ENCODE results near the gene SLC13A3.

The SLC13A3 gene

GRCh38 chr20:46562373-46563169, 88.7 kb downstream of the SLC13A3 start:
- Histone ChIP-seq H3K4me3 (ENCODE audit: insufficient read depth, low read depth, low read length, poor library complexity, severe bottlenecking) (no peak overlapping the region), H3K27me3 (replicated peaks; ENCODE audit: control insufficient read depth, insufficient read depth, low read length, poor library complexity, severe bottlenecking) (peaks cover 5% of the 10 kb centered on the region), H3K36me3 (ENCODE audit: control insufficient read depth, insufficient read depth, low read length) (no peaks in the 10 kb centered on the region), H3K27ac (ENCODE audit: insufficient read depth, low read length, poor library complexity, severe bottlenecking) (no peak overlapping the region), H3K4me1 (ENCODE audit: control insufficient read depth, insufficient read depth, low read length, poor library complexity, severe bottlenecking) (peaks cover 7% of the 10 kb centered on the region), H3K9me3 (ENCODE audit: control insufficient read depth, low read length) (no peaks in the 10 kb centered on the region)
- peak in 2 of 3 donors; percentile 4 to 22 for DNase-seq

- Histone ChIP-seq H3K27ac (ENCODE audit: insufficient read depth, low read length, poor library complexity, severe bottlenecking) (no peak overlapping the region), H3K4me1 (ENCODE audit: control insufficient read depth, insufficient read depth, low read length, poor library complexity, severe bottlenecking) (peaks cover 7% of the 10 kb centered on the region), H3K36me3 (ENCODE audit: control insufficient read depth, insufficient read depth, low read length) (no peaks in the 10 kb centered on the region), H3K27me3 (replicated peaks; ENCODE audit: control insufficient read depth, insufficient read depth, low read length, poor library complexity, severe bottlenecking) (peaks cover 5% of the 10 kb centered on the region), H3K9me3 (ENCODE audit: control insufficient read depth, low read length) (no peaks in the 10 kb centered on the region), H3K4me3 (ENCODE audit: insufficient read depth, low read depth, low read length, poor library complexity, severe bottlenecking) (no peak overlapping the region)
- DNase-seq: no peak
Observed at GRCh38 chr20:46562009-46562372, 89.3 kb downstream of the SLC13A3 start.

GRCh38 chr20:46559685-46560440, 91.4 kb downstream of the SLC13A3 start:
- Histone ChIP-seq H3K27ac (ENCODE audit: insufficient read depth, low read length, poor library complexity, severe bottlenecking) (no peak overlapping the region), H3K4me3 (ENCODE audit: insufficient read depth, low read depth, low read length, poor library complexity, severe bottlenecking) (no peak overlapping the region), H3K4me1 (ENCODE audit: control insufficient read depth, insufficient read depth, low read length, poor library complexity, severe bottlenecking) (peaks cover 7% of the 10 kb centered on the region), H3K36me3 (ENCODE audit: control insufficient read depth, insufficient read depth, low read length) (no peaks in the 10 kb centered on the region), H3K27me3 (replicated peaks; ENCODE audit: control insufficient read depth, insufficient read depth, low read length, poor library complexity, severe bottlenecking) (no peaks in the 10 kb centered on the region), H3K9me3 (ENCODE audit: control insufficient read depth, low read length) (no peaks in the 10 kb centered on the region)
- no peak for DNase-seq

GRCh38 chr20:46559001-46559400, 92.3 kb downstream of the SLC13A3 start:
- H3K27ac ChIP-seq (ENCODE audit: insufficient read depth, low read length, poor library complexity, severe bottlenecking): no peak overlapping the region
- no peak overlapping the region for H3K4me3 ChIP-seq (ENCODE audit: insufficient read depth, low read depth, low read length, poor library complexity, severe bottlenecking)
- no peak for DNase-seq
- peaks cover 7% of the 10 kb centered on the region for H3K4me1 ChIP-seq (ENCODE audit: control insufficient read depth, insufficient read depth, low read length, poor library complexity, severe bottlenecking)
- H3K36me3 ChIP-seq (ENCODE audit: control insufficient read depth, insufficient read depth, low read length): no peaks in the 10 kb centered on the region
- no peaks in the 10 kb centered on the region for H3K9me3 ChIP-seq (ENCODE audit: control insufficient read depth, low read length)
- no peaks in the 10 kb centered on the region for H3K27me3 ChIP-seq (replicated peaks; ENCODE audit: control insufficient read depth, insufficient read depth, low read length, poor library complexity, severe bottlenecking)

GRCh38 chr20:46558511-46558959, 92.7 kb downstream of the SLC13A3 start:
- H3K36me3 ChIP-seq (ENCODE audit: control insufficient read depth, insufficient read depth, low read length): no peaks in the 10 kb centered on the region
- no peak overlapping the region for H3K4me3 ChIP-seq (ENCODE audit: insufficient read depth, low read depth, low read length, poor library complexity, severe bottlenecking)
- no peaks in the 10 kb centered on the region for H3K9me3 ChIP-seq (ENCODE audit: control insufficient read depth, low read length)
- peaks cover 7% of the 10 kb centered on the region for H3K4me1 ChIP-seq (ENCODE audit: control insufficient read depth, insufficient read depth, low read length, poor library complexity, severe bottlenecking)
- no peak overlapping the region for H3K27ac ChIP-seq (ENCODE audit: insufficient read depth, low read length, poor library complexity, severe bottlenecking)
- no peak for DNase-seq
- no peaks in the 10 kb centered on the region for H3K27me3 ChIP-seq (replicated peaks; ENCODE audit: control insufficient read depth, insufficient read depth, low read length, poor library complexity, severe bottlenecking)

GRCh38 chr20:46557231-46557956, 93.9 kb downstream of the SLC13A3 start:
- Histone ChIP-seq H3K27me3 (replicated peaks; ENCODE audit: control insufficient read depth, insufficient read depth, low read length, poor library complexity, severe bottlenecking) (no peaks in the 10 kb centered on the region), H3K36me3 (ENCODE audit: control insufficient read depth, insufficient read depth, low read length) (no peaks in the 10 kb centered on the region), H3K4me1 (ENCODE audit: control insufficient read depth, insufficient read depth, low read length, poor library complexity, severe bottlenecking) (peaks cover 10% of the 10 kb centered on the region), H3K9me3 (ENCODE audit: control insufficient read depth, low read length) (no peaks in the 10 kb centered on the region), H3K27ac (ENCODE audit: insufficient read depth, low read length, poor library complexity, severe bottlenecking) (no peak overlapping the region), H3K4me3 (ENCODE audit: insufficient read depth, low read depth, low read length, poor library complexity, severe bottlenecking) (no peak overlapping the region)
- no peak for DNase-seq

- Histone ChIP-seq H3K4me1 (ENCODE audit: control insufficient read depth, insufficient read depth, low read length, poor library complexity, severe bottlenecking) (peaks cover 7% of the 10 kb centered on the region), H3K9me3 (ENCODE audit: control insufficient read depth, low read length) (no peaks in the 10 kb centered on the region), H3K27me3 (replicated peaks; ENCODE audit: control insufficient read depth, insufficient read depth, low read length, poor library complexity, severe bottlenecking) (no peaks in the 10 kb centered on the region), H3K27ac (ENCODE audit: insufficient read depth, low read length, poor library complexity, severe bottlenecking) (no peak overlapping the region), H3K4me3 (ENCODE audit: insufficient read depth, low read depth, low read length, poor library complexity, severe bottlenecking) (no peak overlapping the region), H3K36me3 (ENCODE audit: control insufficient read depth, insufficient read depth, low read length) (no peaks in the 10 kb centered on the region)
- no peak for DNase-seq
Observed at GRCh38 chr20:46555370-46555956, 95.8 kb downstream of the SLC13A3 start.

- Histone ChIP-seq H3K4me3 (ENCODE audit: insufficient read depth, low read depth, low read length, poor library complexity, severe bottlenecking) (no peak overlapping the region), H3K4me1 (ENCODE audit: control insufficient read depth, insufficient read depth, low read length, poor library complexity, severe bottlenecking) (peaks cover 7% of the 10 kb centered on the region), H3K27me3 (replicated peaks; ENCODE audit: control insufficient read depth, insufficient read depth, low read length, poor library complexity, severe bottlenecking) (no peaks in the 10 kb centered on the region), H3K9me3 (ENCODE audit: control insufficient read depth, low read length) (no peaks in the 10 kb centered on the region), H3K27ac (ENCODE audit: insufficient read depth, low read length, poor library complexity, severe bottlenecking) (no peak overlapping the region), H3K36me3 (ENCODE audit: control insufficient read depth, insufficient read depth, low read length) (no peaks in the 10 kb centered on the region)
- DNase-seq: no peak
Observed at GRCh38 chr20:46554828-46555227, 96.4 kb downstream of the SLC13A3 start.

GRCh38 chr20:46553926-46554325, 97.3 kb downstream of the SLC13A3 start:
- no peak for DNase-seq
- Histone ChIP-seq H3K36me3 (ENCODE audit: control insufficient read depth, insufficient read depth, low read length) (no peaks in the 10 kb centered on the region), H3K4me1 (ENCODE audit: control insufficient read depth, insufficient read depth, low read length, poor library complexity, severe bottlenecking) (peaks cover 7% of the 10 kb centered on the region), H3K27ac (ENCODE audit: insufficient read depth, low read length, poor library complexity, severe bottlenecking) (no peak overlapping the region), H3K4me3 (ENCODE audit: insufficient read depth, low read depth, low read length, poor library complexity, severe bottlenecking) (no peak overlapping the region), H3K9me3 (ENCODE audit: control insufficient read depth, low read length) (no peaks in the 10 kb centered on the region), H3K27me3 (replicated peaks; ENCODE audit: control insufficient read depth, insufficient read depth, low read length, poor library complexity, severe bottlenecking) (no peaks in the 10 kb centered on the region)

Measured in effector memory CD4-positive, alpha-beta T cell (primary cell).